WTC11 (cell line): Measurements from ENCODE around the gene TSPAN18. TPM values are rescaled to one million over a fixed set of nuclear protein-coding genes. Genes with fewer than 3 reads are reported as not detected.

Experiments
- ATAC-seq: fragments of 200-7000 bp; cut with Tn5 transposase; 2 replicates; pipeline ENCODE4 v1.10.0; 2021; ENCODE audit warnings: mild to moderate bottlenecking, moderate library complexity
- CTCF ChIA-PET: fragments of 300-600 bp; sonication (Branson Sonifier 250); formaldehyde crosslinking; loops from one replicate; lab custom pipeline; 2021; ENCODE audit warnings: antibody characterized with exemption; lab: Charles Lee
- POLR2A ChIA-PET: fragments of 350-600 bp; sonication (Branson Sonifier 250); formaldehyde crosslinking; loops from one replicate; lab custom pipeline; 2021; ENCODE audit warnings: antibody characterized with exemption; lab: Charles Lee
- DNase-seq: peaks from one replicate; pipeline ENCODE4 v3.0.0; 2021; ENCODE audit warnings: low spot score
- H3K27ac Mint-ChIP-seq: 2 replicates; pipeline ENCODE4 v1.8.0; 2021; ENCODE audit warnings: mixed read lengths
- H3K27me3 Mint-ChIP-seq: 2 replicates; pipeline ENCODE4 v1.8.0; 2021; ENCODE audit warnings: low read depth, mild to moderate bottlenecking, moderate library complexity, mixed read lengths
- H3K36me3 Mint-ChIP-seq: 2 replicates; pipeline ENCODE4 v1.8.0; 2021; ENCODE audit warnings: mixed read lengths
- H3K4me1 Mint-ChIP-seq: 2 replicates; pipeline ENCODE4 v1.8.0; 2022; ENCODE audit warnings: mixed read lengths
- H3K4me3 Mint-ChIP-seq: 2 replicates; pipeline ENCODE4 v1.8.0; 2021; ENCODE audit warnings: mild to moderate bottlenecking, moderate library complexity, mixed read lengths
- H3K9me3 Mint-ChIP-seq: 2 replicates; pipeline ENCODE4 v1.8.0; 2021; ENCODE audit warnings: mixed read lengths
- E2F4 ChIP-seq: sonication (generic); formaldehyde crosslinking; IDR thresholded peaks from 2 replicates; pipeline ENCODE4 v1.8.1; 2022; ENCODE audit warnings: low read depth, mild to moderate bottlenecking, moderate library complexity, missing genetic modification reagents, borderline replicate concordance
- ESRRA ChIP-seq: sonication (generic); formaldehyde crosslinking; IDR thresholded peaks from 2 replicates; pipeline ENCODE4 v1.8.1; 2022; ENCODE audit warnings: mild to moderate bottlenecking, missing genetic modification reagents, borderline replicate concordance
- JAZF1 ChIP-seq: fragments of 250-450 bp; sonication (Bioruptor Pico); IDR thresholded peaks from 2 replicates; pipeline ENCODE4 v1.9.0; 2021; ENCODE audit warnings: moderate library complexity, mild to moderate bottlenecking, inconsistent platforms
- NFYB ChIP-seq: sonication (generic); formaldehyde crosslinking; conservative IDR thresholded peaks from 2 replicates; pipeline ENCODE4 v1.8.0; 2022; ENCODE audit warnings: low read depth, missing genetic modification reagents
- ZNF512 ChIP-seq: sonication (generic); formaldehyde crosslinking; IDR thresholded peaks from 2 replicates; pipeline ENCODE4 v1.8.1; 2022; ENCODE audit warnings: missing genetic modification reagents, borderline replicate concordance
- total RNA-seq: library from RNA; stranded (reverse); gene quantifications from 3 replicates; pipeline ENCODE4 v1.2.3, GENCODE V29; 2021
- TF ChIP-seq, protein P1 (sequence below): fragments of 250-450 bp; sonication (Bioruptor Pico); IDR thresholded peaks from 2 replicates; pipeline ENCODE4 v2.1.2; 2022; ENCODE audit warnings: mild to moderate bottlenecking, moderate library complexity
- TF ChIP-seq, protein P2 (sequence below): sonication (generic); formaldehyde crosslinking; IDR thresholded peaks from 2 replicates; pipeline ENCODE4 v1.8.0; 2022; ENCODE audit warnings: mild to moderate bottlenecking, missing genetic modification reagents
- TF ChIP-seq, protein P3 (sequence below): sonication (generic); formaldehyde crosslinking; IDR thresholded peaks from 2 replicates; pipeline ENCODE4 v1.8.0; 2022; ENCODE audit warnings: missing genetic modification reagents
- TF ChIP-seq, protein P4 (sequence below): fragments of 250-450 bp; sonication (Bioruptor Pico); IDR thresholded peaks from 2 replicates; pipeline ENCODE4 v1.9.0; 2021; ENCODE audit warnings: mild to moderate bottlenecking

TSPAN18 gene
- total RNA-seq, 1 experiment from 2014 or later, result 44.7 TPM

DNA sequence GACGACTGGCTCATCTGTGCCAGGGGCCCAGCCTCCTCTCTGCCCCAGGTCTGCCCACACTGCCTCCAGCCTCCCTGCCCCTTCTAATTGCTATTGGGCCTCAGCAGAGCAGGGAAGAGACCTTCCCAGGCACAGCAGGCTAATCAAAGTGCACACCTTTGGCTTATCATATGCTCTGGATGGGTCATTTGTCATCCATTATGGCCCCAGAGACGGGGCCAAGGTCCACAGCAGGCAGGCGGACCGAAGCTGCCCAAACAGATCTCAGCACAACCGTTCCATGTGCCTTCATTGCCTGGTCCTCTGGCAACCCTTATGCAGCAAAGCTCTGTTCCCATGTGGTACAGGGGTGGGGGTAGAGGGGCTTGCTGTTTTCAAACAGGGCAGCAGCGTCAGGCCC lies 157.3 kb downstream of the TSPAN18 start:
- H3K27me3 Mint-ChIP-seq, result no peaks in the 10 kb centered on the region
- peaks cover 39% of the 10 kb centered on the region for H3K4me1 Mint-ChIP-seq
- H3K4me3 Mint-ChIP-seq, result no peak overlapping the region
- DNase-seq (no peak), ATAC-seq (no peak)
- H3K27ac Mint-ChIP-seq, result no peak overlapping the region
- CTCF ChIA-PET, result interaction anchor here (1.3 to 2.2 kb wide), 2 partner anchors 27 to 360 kb away, joined by 3 to 11 read pairs; no protein-coding TSS in a partner anchor
- POLR2A ChIA-PET, result no interaction called here
- H3K9me3 Mint-ChIP-seq, result no peaks in the 10 kb centered on the region
- H3K36me3 Mint-ChIP-seq, result no peaks in the 10 kb centered on the region
- TF ChIP-seq JAZF1, result no peak
- TF ChIP-seq ZNF512 (CRISPR knock-in tag), result no peak
- TF ChIP-seq, protein P1, sequence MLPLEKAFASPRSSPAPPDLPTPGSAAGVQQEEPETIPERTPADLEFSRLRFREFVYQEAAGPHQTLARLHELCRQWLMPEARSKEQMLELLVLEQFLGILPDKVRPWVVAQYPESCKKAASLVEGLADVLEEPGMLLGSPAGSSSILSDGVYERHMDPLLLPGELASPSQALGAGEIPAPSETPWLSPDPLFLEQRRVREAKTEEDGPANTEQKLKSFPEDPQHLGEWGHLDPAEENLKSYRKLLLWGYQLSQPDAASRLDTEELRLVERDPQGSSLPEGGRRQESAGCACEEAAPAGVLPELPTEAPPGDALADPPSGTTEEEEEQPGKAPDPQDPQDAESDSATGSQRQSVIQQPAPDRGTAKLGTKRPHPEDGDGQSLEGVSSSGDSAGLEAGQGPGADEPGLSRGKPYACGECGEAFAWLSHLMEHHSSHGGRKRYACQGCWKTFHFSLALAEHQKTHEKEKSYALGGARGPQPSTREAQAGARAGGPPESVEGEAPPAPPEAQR, result no peak
- no peak for TF ChIP-seq E2F4 (CRISPR knock-in tag)
- TF ChIP-seq, protein P2, sequence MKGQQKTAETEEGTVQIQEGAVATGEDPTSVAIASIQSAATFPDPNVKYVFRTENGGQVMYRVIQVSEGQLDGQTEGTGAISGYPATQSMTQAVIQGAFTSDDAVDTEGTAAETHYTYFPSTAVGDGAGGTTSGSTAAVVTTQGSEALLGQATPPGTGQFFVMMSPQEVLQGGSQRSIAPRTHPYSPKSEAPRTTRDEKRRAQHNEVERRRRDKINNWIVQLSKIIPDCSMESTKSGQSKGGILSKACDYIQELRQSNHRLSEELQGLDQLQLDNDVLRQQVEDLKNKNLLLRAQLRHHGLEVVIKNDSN (CRISPR knock-in tag), result no peak
- no peak for TF ChIP-seq NFYB (CRISPR knock-in tag)

DNA sequence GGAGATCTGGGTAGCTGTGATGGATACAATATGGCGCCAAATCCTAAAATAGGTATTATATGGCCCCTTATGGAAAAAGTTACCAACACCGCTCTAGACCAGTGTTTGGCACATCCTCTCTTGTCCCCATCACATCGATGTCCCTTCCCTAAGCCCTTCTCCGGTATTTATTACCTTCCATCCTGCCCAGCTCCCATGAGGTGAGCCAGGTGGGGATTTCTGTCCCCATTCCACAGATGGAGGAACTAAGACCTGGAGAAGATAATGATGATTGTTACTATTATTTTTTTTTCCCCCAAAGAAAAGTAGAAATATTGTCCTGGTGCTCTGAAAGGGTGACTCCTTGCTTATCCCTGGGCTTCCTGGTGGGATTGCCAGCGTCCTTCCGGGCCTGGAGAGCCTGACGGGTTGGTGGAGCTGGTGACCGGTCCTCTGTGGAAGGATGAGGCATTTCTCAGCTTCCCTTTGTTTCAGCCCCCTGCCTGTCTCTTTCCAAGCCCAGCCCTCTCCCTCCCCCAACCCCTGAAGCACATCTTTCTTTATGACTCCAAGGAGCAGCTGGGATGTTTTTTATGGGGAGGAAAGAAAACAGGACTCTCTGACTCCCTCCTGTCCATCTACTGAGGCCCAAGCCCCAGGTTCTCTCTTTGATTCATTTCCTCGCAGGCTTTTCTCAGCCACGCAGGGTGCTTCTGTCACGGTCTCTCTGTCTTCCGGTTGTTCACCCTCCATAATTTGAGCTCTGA lies 158.5 kb downstream of the TSPAN18 start:
- ChIA-PET CTCF (interaction anchor here (0.9 to 2.8 kb wide), 9 partner anchors 9 to 361 kb away, joined by 3 to 11 read pairs (median 4); no protein-coding TSS in a partner anchor), POLR2A (no interaction called here)
- no peak for ATAC-seq
- Mint-ChIP-seq H3K4me1 (peaks cover 39% of the 10 kb centered on the region), H3K27ac (no peak overlapping the region; the same call in 1 of the 2 replicates), H3K4me3 (no peak overlapping the region), H3K36me3 (no peaks in the 10 kb centered on the region), H3K9me3 (no peaks in the 10 kb centered on the region), H3K27me3 (no peaks in the 10 kb centered on the region)
- no peak for TF ChIP-seq ESRRA (CRISPR knock-in tag)
- TF ChIP-seq, protein P3, sequence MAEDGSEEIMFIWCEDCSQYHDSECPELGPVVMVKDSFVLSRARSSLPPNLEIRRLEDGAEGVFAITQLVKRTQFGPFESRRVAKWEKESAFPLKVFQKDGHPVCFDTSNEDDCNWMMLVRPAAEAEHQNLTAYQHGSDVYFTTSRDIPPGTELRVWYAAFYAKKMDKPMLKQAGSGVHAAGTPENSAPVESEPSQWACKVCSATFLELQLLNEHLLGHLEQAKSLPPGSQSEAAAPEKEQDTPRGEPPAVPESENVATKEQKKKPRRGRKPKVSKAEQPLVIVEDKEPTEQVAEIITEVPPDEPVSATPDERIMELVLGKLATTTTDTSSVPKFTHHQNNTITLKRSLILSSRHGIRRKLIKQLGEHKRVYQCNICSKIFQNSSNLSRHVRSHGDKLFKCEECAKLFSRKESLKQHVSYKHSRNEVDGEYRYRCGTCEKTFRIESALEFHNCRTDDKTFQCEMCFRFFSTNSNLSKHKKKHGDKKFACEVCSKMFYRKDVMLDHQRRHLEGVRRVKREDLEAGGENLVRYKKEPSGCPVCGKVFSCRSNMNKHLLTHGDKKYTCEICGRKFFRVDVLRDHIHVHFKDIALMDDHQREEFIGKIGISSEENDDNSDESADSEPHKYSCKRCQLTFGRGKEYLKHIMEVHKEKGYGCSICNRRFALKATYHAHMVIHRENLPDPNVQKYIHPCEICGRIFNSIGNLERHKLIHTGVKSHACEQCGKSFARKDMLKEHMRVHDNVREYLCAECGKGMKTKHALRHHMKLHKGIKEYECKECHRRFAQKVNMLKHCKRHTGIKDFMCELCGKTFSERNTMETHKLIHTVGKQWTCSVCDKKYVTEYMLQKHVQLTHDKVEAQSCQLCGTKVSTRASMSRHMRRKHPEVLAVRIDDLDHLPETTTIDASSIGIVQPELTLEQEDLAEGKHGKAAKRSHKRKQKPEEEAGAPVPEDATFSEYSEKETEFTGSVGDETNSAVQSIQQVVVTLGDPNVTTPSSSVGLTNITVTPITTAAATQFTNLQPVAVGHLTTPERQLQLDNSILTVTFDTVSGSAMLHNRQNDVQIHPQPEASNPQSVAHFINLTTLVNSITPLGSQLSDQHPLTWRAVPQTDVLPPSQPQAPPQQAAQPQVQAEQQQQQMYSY (CRISPR knock-in tag), result peak; percentile 60; the same call in 1 of the 2 replicates
- no peak for DNase-seq

- H3K4me1 Mint-ChIP-seq, result peaks cover 40% of the 10 kb centered on the region
- DNase-seq, result no peak
Observed at GRCh38 chr11:44885919-44886789, 159.4 kb downstream of the TSPAN18 start.

More at GRCh38 chr11:44885919-44886789, 159.4 kb downstream of the TSPAN18 start:
- 0 out of 2 replicates have a peak overlapping the region, but pooled peaks have one; percentile 5 for H3K27ac Mint-ChIP-seq
- no peak overlapping the region for H3K4me3 Mint-ChIP-seq
- H3K36me3 Mint-ChIP-seq, result no peaks in the 10 kb centered on the region
- H3K27me3 Mint-ChIP-seq, result no peaks in the 10 kb centered on the region
- CTCF ChIA-PET, result interaction anchor here (0.9 to 2.8 kb wide), 9 partner anchors 8 to 264 kb away, joined by 3 to 11 read pairs (median 4); partner anchors contain the start of gene TSPAN18
- H3K9me3 Mint-ChIP-seq, result no peaks in the 10 kb centered on the region
- POLR2A ChIA-PET, result no interaction called here
- TF ChIP-seq, protein P4, sequence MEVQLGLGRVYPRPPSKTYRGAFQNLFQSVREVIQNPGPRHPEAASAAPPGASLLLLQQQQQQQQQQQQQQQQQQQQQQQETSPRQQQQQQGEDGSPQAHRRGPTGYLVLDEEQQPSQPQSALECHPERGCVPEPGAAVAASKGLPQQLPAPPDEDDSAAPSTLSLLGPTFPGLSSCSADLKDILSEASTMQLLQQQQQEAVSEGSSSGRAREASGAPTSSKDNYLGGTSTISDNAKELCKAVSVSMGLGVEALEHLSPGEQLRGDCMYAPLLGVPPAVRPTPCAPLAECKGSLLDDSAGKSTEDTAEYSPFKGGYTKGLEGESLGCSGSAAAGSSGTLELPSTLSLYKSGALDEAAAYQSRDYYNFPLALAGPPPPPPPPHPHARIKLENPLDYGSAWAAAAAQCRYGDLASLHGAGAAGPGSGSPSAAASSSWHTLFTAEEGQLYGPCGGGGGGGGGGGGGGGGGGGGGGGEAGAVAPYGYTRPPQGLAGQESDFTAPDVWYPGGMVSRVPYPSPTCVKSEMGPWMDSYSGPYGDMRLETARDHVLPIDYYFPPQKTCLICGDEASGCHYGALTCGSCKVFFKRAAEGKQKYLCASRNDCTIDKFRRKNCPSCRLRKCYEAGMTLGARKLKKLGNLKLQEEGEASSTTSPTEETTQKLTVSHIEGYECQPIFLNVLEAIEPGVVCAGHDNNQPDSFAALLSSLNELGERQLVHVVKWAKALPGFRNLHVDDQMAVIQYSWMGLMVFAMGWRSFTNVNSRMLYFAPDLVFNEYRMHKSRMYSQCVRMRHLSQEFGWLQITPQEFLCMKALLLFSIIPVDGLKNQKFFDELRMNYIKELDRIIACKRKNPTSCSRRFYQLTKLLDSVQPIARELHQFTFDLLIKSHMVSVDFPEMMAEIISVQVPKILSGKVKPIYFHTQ (CRISPR knock-in tag), result no peak
- no peak for ATAC-seq
